Neuronal stem cell (in vitro differentiated cells): ENCODE measurements around the gene FAM9C.
"Not testable (repeated sequence)": the region's sequence is repeated elsewhere in the genome, so short reads cannot be mapped to it uniquely, and the experiment has no call there.

Experiments used
- DNase-seq: peaks from one replicate; pipeline ENCODE4 v3.0.0-alpha.2; 2013; ENCODE audit warnings: low spot score
- H2AFZ ChIP-seq: one replicate; pipeline ENCODE4 v1.6.1; 2013; ENCODE audit warnings: mild to moderate bottlenecking, low read length, inconsistent platforms
- H2AK5ac ChIP-seq: 2 replicates; pipeline ENCODE4 v1.6.1; 2013; ENCODE audit warnings: low read depth, mild to moderate bottlenecking, inconsistent platforms, low read length, moderate library complexity, mixed read lengths
- H2BK120ac ChIP-seq: 2 replicates; pipeline ENCODE4 v1.6.1; 2013; ENCODE audit warnings: low read depth, mild to moderate bottlenecking, inconsistent platforms, low read length, moderate library complexity, mixed read lengths
- H2BK12ac ChIP-seq: one replicate; pipeline ENCODE4 v1.6.1; 2013; ENCODE audit warnings: low read length, inconsistent platforms
- H2BK15ac ChIP-seq: 2 replicates; pipeline ENCODE4 v1.6.1; 2013; ENCODE audit warnings: mild to moderate bottlenecking, low read length, inconsistent platforms, mixed read lengths
- H2BK5ac ChIP-seq: one replicate; pipeline ENCODE4 v1.6.1; 2013; ENCODE audit warnings: inconsistent platforms, mild to moderate bottlenecking, low read length, moderate library complexity
- H3K14ac ChIP-seq: one replicate; pipeline ENCODE4 v1.6.1; 2013; ENCODE audit warnings: low read length, inconsistent platforms
- H3K18ac ChIP-seq: 2 replicates; pipeline ENCODE4 v1.6.1; 2013; ENCODE audit warnings: low read length, inconsistent platforms
- H3K23ac ChIP-seq: 2 replicates; pipeline ENCODE4 v1.6.1; 2013; ENCODE audit warnings: low read depth, mild to moderate bottlenecking, mixed read lengths, low read length, inconsistent platforms; ENCODE audit not compliant: poor library complexity
- H3K27ac ChIP-seq: replicated peaks from 3 replicates; pipeline ENCODE4 v1.5.1; 2013; ENCODE audit warnings: low read length, inconsistent platforms
- H3K27me3 ChIP-seq, 3 experiments: 2 replicates each; pipeline ENCODE4 v1.6.1; 2013; ENCODE audit warnings: low read length in 3 of 3, mild to moderate bottlenecking in 2 of 3, inconsistent platforms in 1 of 3, low read depth in 1 of 3, mixed read lengths in 1 of 3, moderate library complexity in 1 of 3; ENCODE audit not compliant: control insufficient read depth in 3 of 3, insufficient read depth in 3 of 3
- H3K36me3 ChIP-seq, 2 donors: replicated peaks in 1 of 2; 2 replicates each; pipeline ENCODE4 v1.6.1; 2013; ENCODE audit warnings: low read length in 2 of 2; ENCODE audit not compliant: control insufficient read depth in 2 of 2, insufficient read depth in 2 of 2
- H3K4ac ChIP-seq: 2 replicates; pipeline ENCODE4 v1.6.1; 2013; ENCODE audit warnings: inconsistent platforms, mild to moderate bottlenecking, low read length, moderate library complexity
- H3K4me1 ChIP-seq, 2 donors: 1 replicate in 1 of 2; 2 replicates in 1 of 2; pipeline ENCODE4 v1.6.1; 2013; ENCODE audit warnings: low read length in 2 of 2, low read depth in 1 of 2; ENCODE audit not compliant: control insufficient read depth in 2 of 2, insufficient read depth in 1 of 2
- H3K4me2 ChIP-seq: one replicate; pipeline ENCODE4 v1.6.1; 2013; ENCODE audit warnings: mild to moderate bottlenecking, low read length, inconsistent platforms; ENCODE audit not compliant: insufficient read depth, poor library complexity, severe bottlenecking
- H3K4me3 ChIP-seq, 2 donors: 2 replicates each; pipeline ENCODE4 v1.5.1; 2013; ENCODE audit warnings: low read length in 2 of 2, mild to moderate bottlenecking in 2 of 2, inconsistent platforms in 1 of 2, moderate library complexity in 1 of 2
- H3K79me1 ChIP-seq: one replicate; pipeline ENCODE4 v1.6.1; 2013; ENCODE audit warnings: low read depth, mild to moderate bottlenecking, inconsistent platforms, low read length, moderate library complexity
- H3K9ac ChIP-seq: one replicate; pipeline ENCODE4 v1.6.1; 2013; ENCODE audit warnings: mild to moderate bottlenecking, low read depth, low read length, inconsistent platforms; ENCODE audit not compliant: poor library complexity
- H3K9me3 ChIP-seq, 2 donors: replicated peaks in 1 of 2; 2 replicates each; pipeline versions ENCODE3 to v1.6.1; 2013; ENCODE audit warnings: low read length in 2 of 2, mild to moderate bottlenecking in 2 of 2, inconsistent platforms in 1 of 2, low read depth in 1 of 2, mixed read lengths in 1 of 2, moderate library complexity in 1 of 2; ENCODE audit not compliant: control insufficient read depth in 2 of 2, insufficient read depth in 1 of 2
- H4K8ac ChIP-seq: one replicate; pipeline ENCODE4 v1.6.1; 2013; ENCODE audit warnings: low read depth, mild to moderate bottlenecking, inconsistent platforms, low read length, moderate library complexity
- H4K91ac ChIP-seq: one replicate; pipeline ENCODE4 v1.6.1; 2013; ENCODE audit warnings: low read length, low read depth, mild to moderate bottlenecking, inconsistent platforms; ENCODE audit not compliant: poor library complexity
- WGBS, 2 donors: extraction: QIAGEN DNeasy Blood & Tissue Kit; methylation state at CpG; one replicate each; pipeline ENCODE4 v1.1.7; 2013; ENCODE audit warnings: missing lambda C conversion rate in 2 of 2, mixed read lengths in 1 of 2; ENCODE audit not compliant: insufficient read length in 2 of 2, insufficient replicate concordance in 1 of 2; ENCODE audit errors: extremely low coverage in 2 of 2; 5-methylcytosine and 5-hydroxymethylcytosine counted together

The FAM9C gene

DNA sequence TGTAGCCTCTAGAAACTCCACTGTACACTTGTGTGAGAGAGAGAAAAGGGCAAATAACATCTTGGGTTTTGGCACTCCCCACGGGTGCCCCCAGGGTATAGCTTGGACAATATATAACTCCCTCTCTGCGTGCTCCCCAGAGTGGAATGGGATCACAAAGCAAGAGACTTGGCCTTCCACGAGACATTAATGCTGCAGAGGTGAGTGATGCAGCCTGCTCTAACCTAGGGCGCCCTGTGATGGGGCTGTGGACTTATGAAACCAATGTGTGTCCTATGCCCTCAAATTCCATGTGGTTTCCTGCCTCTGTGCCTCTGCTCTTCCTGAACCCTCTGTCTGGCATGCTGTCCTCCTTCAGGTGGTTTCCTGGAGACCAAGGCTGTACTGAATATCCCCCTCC is 22.0 kb upstream of the FAM9C start:
- no peak for DNase-seq
- Histone ChIP-seq H2BK15ac (no peak overlapping the region), H3K27ac (no peak overlapping the region), H2AFZ (no peak overlapping the region), H3K14ac (no peak overlapping the region), H2BK120ac (no peak overlapping the region), H3K27me3 (no peaks in the 10 kb centered on the region), H3K4me3 (no peak overlapping the region), H3K79me1 (no peaks in the 10 kb centered on the region), H2BK12ac (no peak overlapping the region), H2BK5ac (no peak overlapping the region), H3K4me1 (no peaks in the 10 kb centered on the region), H3K9me3 (peaks cover 0 to 7% of the 10 kb centered on the region in 2 donors), H2AK5ac (no peak overlapping the region), H3K18ac (no peak overlapping the region), H3K23ac (no peak overlapping the region), H4K91ac (no peak overlapping the region), H3K36me3 (no peaks in the 10 kb centered on the region), H3K4ac (no peak overlapping the region), H3K4me2 (no peak overlapping the region), H3K9ac (no peak overlapping the region), H4K8ac (no peak overlapping the region)
- whole genome bisulfite sequencing, 2 donors = no CpG with 5 or more reads among the region's 4 CpGs

DNA sequence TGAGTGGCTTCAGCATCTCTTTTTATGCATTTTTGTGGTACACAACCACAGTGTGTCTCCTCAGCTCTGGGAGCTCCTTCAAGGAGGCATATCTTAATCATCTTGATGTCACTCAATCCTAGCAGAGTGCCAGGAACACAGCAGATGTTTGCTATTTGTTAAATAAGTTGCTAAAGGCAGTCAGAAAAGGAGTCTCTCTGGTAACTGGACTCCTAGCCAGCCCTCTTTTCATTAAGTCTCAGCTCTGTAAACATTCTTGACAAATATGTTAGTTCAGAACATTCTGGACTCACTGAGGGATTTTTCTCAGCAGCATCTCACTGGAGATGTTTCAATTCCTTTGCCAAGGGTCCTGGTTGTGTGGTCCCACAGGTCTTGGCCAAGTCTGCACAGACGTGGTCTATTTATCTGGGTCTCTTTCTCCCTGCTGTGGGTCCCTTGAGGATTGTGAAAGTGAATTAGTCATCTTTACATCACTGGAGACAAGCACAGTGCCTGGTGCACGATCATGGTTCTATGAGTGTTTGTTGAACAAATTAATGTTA is 20.3 kb upstream of the FAM9C start:
- Histone ChIP-seq H2BK12ac (no peak overlapping the region), H3K27me3 (no peaks in the 10 kb centered on the region), H3K4me3 (no peak overlapping the region), H3K4ac (no peak overlapping the region), H3K14ac (no peak overlapping the region), H3K79me1 (no peaks in the 10 kb centered on the region), H2AK5ac (no peak overlapping the region), H2AFZ (no peak overlapping the region), H4K91ac (no peak overlapping the region), H3K36me3 (no peaks in the 10 kb centered on the region), H2BK15ac (no peak overlapping the region), H4K8ac (no peak overlapping the region), H3K9ac (no peak overlapping the region), H3K18ac (no peak overlapping the region), H3K27ac (no peak overlapping the region), H3K23ac (no peak overlapping the region), H2BK120ac (no peak overlapping the region), H3K9me3 (peaks cover 0 to 7% of the 10 kb centered on the region in 2 donors), H2BK5ac (no peak overlapping the region), H3K4me1 (peaks cover 0 to under 1% of the 10 kb centered on the region in 2 donors), H3K4me2 (no peak overlapping the region)
- DNase-seq = no peak
- no CpG with 5 or more reads among the region's 2 CpGs for WGBS, 2 donors

- H2BK12ac ChIP-seq, DNase-seq, H3K36me3 ChIP-seq, H4K8ac ChIP-seq, H3K9me3 ChIP-seq, H2BK120ac ChIP-seq, H3K14ac ChIP-seq, H3K79me1 ChIP-seq, H2BK15ac ChIP-seq, H2BK5ac ChIP-seq, H2AFZ ChIP-seq, H3K18ac ChIP-seq, H3K9ac ChIP-seq, H3K4me3 ChIP-seq, H3K4ac ChIP-seq, H3K23ac ChIP-seq, H3K4me1 ChIP-seq, H3K4me2 ChIP-seq, H3K27me3 ChIP-seq, H3K27ac ChIP-seq, H4K91ac ChIP-seq, H2AK5ac ChIP-seq: not testable (repeated sequence)
- WGBS, 2 donors = no CpG with 5 or more reads among the region's 2 CpGs
These were observed 18.7 kb upstream of the FAM9C start for GRCh38 chrX:13063124-13063523.

- H3K36me3 ChIP-seq, H2AK5ac ChIP-seq, H2BK5ac ChIP-seq, H3K27me3 ChIP-seq, H3K9ac ChIP-seq, H3K4me1 ChIP-seq, H3K23ac ChIP-seq, H3K4me3 ChIP-seq, H3K4ac ChIP-seq, H3K14ac ChIP-seq, H4K91ac ChIP-seq, H3K27ac ChIP-seq, H2BK12ac ChIP-seq, H3K79me1 ChIP-seq, H4K8ac ChIP-seq, DNase-seq, H2AFZ ChIP-seq, H3K9me3 ChIP-seq, H2BK120ac ChIP-seq, H3K4me2 ChIP-seq, H2BK15ac ChIP-seq, H3K18ac ChIP-seq: not testable (repeated sequence)
These were observed 17.9 kb upstream of the FAM9C start for GRCh38 chrX:13062331-13062730.
